Neural cell (in vitro differentiated cells): ENCODE data around the gene EFR3B.

ENCODE experiments used
- POLR2AphosphoS5 ChIP-seq: IDR thresholded peaks from 2 replicates; pipeline ENCODE4 v1.6.1; 2012
- TF ChIP-seq, protein P1 (sequence below): IDR thresholded peaks from 2 replicates; pipeline ENCODE4 v1.6.1; 2012; ENCODE audit warnings: borderline replicate concordance

DNA sequence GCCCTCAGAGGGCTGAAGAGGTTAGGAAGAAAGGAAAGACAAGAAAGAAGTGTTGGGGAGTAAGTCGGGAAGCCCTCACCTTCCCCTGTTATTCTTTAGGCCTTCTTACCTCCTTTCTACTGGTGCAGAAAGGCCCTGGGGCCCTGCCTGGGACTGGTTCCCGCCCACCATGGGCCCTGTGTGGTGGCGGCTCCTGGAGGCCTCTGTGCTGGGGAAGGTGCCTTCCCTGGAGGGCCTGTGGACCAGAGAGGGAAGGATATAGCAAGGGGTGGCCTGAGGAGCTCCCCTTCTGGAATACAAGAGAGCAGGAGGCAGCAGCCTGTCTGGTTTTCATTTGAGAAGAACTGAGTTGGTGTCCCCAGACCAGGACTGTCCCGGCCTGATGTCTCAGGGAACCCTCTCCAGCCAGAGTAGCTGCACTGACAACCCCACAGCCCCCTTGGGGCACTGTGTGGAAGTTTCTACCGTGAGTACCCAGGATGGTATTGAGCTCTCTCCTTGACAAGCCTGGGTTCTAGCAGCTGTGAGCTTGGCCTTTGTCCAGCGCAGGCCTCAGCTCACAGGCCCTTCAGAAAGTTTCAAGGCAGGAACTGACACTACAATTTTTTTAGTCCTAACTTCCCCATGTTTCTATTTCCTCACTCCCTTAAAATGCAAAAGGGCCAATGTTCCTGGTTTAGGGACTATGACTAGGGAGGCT lies 47.1 kb downstream of the EFR3B start:
- TF ChIP-seq, protein P1, sequence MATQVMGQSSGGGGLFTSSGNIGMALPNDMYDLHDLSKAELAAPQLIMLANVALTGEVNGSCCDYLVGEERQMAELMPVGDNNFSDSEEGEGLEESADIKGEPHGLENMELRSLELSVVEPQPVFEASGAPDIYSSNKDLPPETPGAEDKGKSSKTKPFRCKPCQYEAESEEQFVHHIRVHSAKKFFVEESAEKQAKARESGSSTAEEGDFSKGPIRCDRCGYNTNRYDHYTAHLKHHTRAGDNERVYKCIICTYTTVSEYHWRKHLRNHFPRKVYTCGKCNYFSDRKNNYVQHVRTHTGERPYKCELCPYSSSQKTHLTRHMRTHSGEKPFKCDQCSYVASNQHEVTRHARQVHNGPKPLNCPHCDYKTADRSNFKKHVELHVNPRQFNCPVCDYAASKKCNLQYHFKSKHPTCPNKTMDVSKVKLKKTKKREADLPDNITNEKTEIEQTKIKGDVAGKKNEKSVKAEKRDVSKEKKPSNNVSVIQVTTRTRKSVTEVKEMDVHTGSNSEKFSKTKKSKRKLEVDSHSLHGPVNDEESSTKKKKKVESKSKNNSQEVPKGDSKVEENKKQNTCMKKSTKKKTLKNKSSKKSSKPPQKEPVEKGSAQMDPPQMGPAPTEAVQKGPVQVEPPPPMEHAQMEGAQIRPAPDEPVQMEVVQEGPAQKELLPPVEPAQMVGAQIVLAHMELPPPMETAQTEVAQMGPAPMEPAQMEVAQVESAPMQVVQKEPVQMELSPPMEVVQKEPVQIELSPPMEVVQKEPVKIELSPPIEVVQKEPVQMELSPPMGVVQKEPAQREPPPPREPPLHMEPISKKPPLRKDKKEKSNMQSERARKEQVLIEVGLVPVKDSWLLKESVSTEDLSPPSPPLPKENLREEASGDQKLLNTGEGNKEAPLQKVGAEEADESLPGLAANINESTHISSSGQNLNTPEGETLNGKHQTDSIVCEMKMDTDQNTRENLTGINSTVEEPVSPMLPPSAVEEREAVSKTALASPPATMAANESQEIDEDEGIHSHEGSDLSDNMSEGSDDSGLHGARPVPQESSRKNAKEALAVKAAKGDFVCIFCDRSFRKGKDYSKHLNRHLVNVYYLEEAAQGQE, result no peak
- TF ChIP-seq POLR2AphosphoS5, result no peak
